ENCODE results near the gene RYR2.

RYR2 gene

GRCh38 chr1:237093691-237094090 lies 51.7 kb downstream of the RYR2 start:
- TF ChIP-seq CTCF (IDR thresholded peaks at IDR 0.05; ENCODE audit: insufficient read depth, low read depth, low read length, missing control alignments): no peak
- DNase-seq (ENCODE audit: low read depth): no peak
- H3K4me3 ChIP-seq (ENCODE audit: low read depth, low read length): no peak overlapping the region

DNA sequence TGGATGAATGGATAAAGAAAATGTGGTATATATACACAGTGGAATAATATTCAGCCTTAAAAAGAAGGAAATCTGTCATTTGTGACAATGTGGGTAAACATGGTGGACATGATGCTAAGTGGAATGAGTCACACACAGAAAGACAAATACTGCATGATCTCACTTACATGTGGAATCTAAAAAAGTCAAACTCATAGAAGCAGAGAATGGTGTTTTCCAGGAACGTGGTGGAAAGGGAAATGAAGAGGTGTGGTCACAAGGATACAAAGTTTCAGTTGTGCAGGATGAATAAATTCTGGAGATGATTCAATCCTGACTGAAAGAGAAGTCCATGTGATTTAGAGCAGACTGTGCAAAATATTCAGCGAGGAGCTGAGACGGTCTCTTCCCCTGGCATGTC lies 56.6 kb downstream of the RYR2 start:
- TF ChIP-seq CTCF (IDR thresholded peaks at IDR 0.05; ENCODE audit: insufficient read depth, low read depth, low read length, missing control alignments): no peak

GRCh38 chr1:237103021-237103420 lies 61.0 kb downstream of the RYR2 start:
- no peak for DNase-seq (ENCODE audit: low read depth)
- H3K4me3 ChIP-seq (ENCODE audit: low read depth, low read length): no peak overlapping the region
- TF ChIP-seq CTCF (IDR thresholded peaks at IDR 0.05; ENCODE audit: insufficient read depth, low read depth, low read length, missing control alignments): no peak

More for the DNA sequence above, 56.6 kb downstream of the RYR2 start:
- no peak overlapping the region for H3K4me3 ChIP-seq (ENCODE audit: low read depth, low read length)
- no peak for DNase-seq (ENCODE audit: low read depth)

DNA sequence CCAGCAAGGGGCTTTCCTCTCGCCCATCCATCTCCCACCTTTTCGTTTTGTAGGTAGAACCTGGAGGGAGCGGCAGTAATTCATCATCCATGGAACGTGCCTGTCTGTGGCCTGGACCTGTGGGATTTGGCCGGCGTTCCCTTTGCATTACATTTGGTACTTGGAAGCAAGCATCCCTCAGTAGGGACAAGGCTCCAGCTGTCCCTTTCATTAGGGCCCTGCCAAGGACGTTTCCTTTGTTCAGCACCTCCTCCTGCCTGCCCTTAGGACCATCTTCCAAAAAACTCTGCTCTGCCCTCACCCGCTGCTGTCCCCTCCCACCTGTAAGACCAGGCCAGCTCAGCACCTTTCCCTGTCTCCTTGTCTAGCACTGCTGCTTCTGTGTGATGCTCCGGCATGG lies 62.1 kb downstream of the RYR2 start:
- H3K4me3 ChIP-seq (ENCODE audit: low read depth, low read length): no peak overlapping the region
- no peak for DNase-seq (ENCODE audit: low read depth)
- TF ChIP-seq CTCF (IDR thresholded peaks at IDR 0.05; ENCODE audit: insufficient read depth, low read depth, low read length, missing control alignments): no peak

- DNase-seq (ENCODE audit: low read depth): no peak
- no peak for TF ChIP-seq CTCF (IDR thresholded peaks at IDR 0.05; ENCODE audit: insufficient read depth, low read depth, low read length, missing control alignments)
- no peak overlapping the region for H3K4me3 ChIP-seq (ENCODE audit: low read depth, low read length)
Measured at GRCh38 chr1:237105826-237106225, 63.8 kb downstream of the RYR2 start.

DNA sequence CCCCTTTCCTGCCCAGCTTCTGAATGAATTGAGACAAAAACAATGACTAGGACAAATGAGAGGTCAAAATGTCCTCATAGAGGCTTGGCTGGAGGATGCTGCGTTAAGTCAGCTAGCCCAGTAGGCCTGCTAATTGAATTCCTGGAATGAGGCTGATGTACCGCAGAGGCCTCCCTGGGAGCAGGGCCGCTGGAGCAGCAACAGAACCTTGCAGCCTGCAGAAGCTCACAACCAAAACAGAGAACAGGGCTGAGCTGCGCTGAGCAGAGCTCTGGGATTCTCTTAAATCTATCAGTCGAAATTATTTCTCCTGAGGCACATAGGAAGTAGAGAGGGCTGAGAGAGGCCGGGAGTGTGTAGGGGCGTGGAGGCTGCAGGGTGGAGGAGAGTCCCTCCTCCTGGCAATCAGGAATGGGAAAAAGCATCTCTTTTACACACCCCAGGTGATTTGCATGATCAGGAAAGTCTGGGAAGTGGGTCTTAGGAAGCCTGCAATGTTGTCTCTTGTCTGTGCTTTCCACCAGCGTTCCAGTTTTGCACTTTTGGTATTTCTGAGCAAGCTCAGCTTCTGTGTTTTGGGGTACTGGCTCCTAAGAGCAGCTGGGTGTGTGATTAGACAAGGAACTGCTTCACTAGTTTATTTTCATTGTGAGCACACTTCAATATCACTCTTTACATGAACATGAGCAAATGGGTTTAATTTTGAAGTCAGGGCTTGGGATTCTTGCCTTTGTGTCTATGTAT lies 66.5 kb downstream of the RYR2 start:
- no peak overlapping the region for H3K4me3 ChIP-seq (ENCODE audit: low read depth, low read length)
- no peak for DNase-seq (ENCODE audit: low read depth)
- no peak for TF ChIP-seq CTCF (IDR thresholded peaks at IDR 0.05; ENCODE audit: insufficient read depth, low read depth, low read length, missing control alignments)

DNA sequence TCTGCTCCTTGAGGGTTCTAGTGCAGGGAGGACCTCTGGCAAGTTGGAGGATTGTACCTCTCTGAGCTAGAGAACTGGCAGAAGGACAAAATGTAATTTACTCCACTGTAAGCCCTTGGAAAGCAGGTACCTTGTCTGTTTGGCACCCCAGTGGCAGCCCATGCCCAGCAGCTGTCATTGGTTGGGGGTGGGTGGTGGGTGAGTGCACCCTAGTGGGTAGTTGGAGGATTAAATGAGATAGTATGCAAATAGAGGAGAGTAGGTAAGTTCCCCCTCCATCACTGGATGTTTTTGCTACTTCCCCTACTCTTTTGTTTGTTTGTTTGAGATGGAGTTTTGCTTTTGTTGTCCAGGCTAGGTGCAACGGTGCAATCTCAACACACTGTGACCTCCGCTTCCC lies 69.8 kb downstream of the RYR2 start:
- TF ChIP-seq CTCF (IDR thresholded peaks at IDR 0.05; ENCODE audit: insufficient read depth, low read depth, low read length, missing control alignments): no peak
- no peak for DNase-seq (ENCODE audit: low read depth)
- no peak overlapping the region for H3K4me3 ChIP-seq (ENCODE audit: low read depth, low read length)
